NT2/D1 (cell line): ENCODE results near the gene ZDHHC5.

Experiments used
- DNase-seq: peaks from one replicate; pipeline ENCODE4 v3.0.0-alpha.2; 2011; ENCODE audit warnings: low read depth, low spot score
- H3K27me3 ChIP-seq: 2 replicates; pipeline ENCODE4 v1.6.0; 2011; ENCODE audit warnings: mild to moderate bottlenecking; ENCODE audit not compliant: insufficient read length, insufficient read depth
- H3K36me3 ChIP-seq: 2 replicates; pipeline ENCODE4 v1.6.1; 2011; ENCODE audit warnings: mild to moderate bottlenecking, low read length, mixed read lengths; ENCODE audit not compliant: insufficient read depth, insufficient read length
- H3K4me1 ChIP-seq: 2 replicates; pipeline ENCODE4 v1.5.1; 2011; ENCODE audit not compliant: insufficient read depth, insufficient read length
- H3K4me3 ChIP-seq: 2 replicates; pipeline ENCODE4 v1.5.1; 2011; ENCODE audit warnings: low read depth; ENCODE audit not compliant: insufficient read length
- H3K9ac ChIP-seq: 2 replicates; pipeline ENCODE4 v1.6.0; 2011; ENCODE audit warnings: low read depth; ENCODE audit not compliant: insufficient read length
- H3K9me3 ChIP-seq: 2 replicates; pipeline ENCODE4 v1.5.1; 2011; ENCODE audit warnings: mild to moderate bottlenecking, low read length; ENCODE audit not compliant: insufficient read depth
- SUZ12 ChIP-seq: IDR thresholded peaks from 2 replicates; pipeline ENCODE4 v1.6.1; 2011; ENCODE audit not compliant: insufficient read length, insufficient read depth; ENCODE audit errors: extremely low read depth
- YY1 ChIP-seq: IDR thresholded peaks from 2 replicates; pipeline ENCODE4 v1.6.1; 2011; ENCODE audit not compliant: insufficient read length, insufficient read depth
- ZNF274 ChIP-seq: IDR thresholded peaks from 2 replicates; pipeline ENCODE4 v1.6.1; 2011; ENCODE audit warnings: mild to moderate bottlenecking, low read depth, low read length

Gene ZDHHC5

DNA sequence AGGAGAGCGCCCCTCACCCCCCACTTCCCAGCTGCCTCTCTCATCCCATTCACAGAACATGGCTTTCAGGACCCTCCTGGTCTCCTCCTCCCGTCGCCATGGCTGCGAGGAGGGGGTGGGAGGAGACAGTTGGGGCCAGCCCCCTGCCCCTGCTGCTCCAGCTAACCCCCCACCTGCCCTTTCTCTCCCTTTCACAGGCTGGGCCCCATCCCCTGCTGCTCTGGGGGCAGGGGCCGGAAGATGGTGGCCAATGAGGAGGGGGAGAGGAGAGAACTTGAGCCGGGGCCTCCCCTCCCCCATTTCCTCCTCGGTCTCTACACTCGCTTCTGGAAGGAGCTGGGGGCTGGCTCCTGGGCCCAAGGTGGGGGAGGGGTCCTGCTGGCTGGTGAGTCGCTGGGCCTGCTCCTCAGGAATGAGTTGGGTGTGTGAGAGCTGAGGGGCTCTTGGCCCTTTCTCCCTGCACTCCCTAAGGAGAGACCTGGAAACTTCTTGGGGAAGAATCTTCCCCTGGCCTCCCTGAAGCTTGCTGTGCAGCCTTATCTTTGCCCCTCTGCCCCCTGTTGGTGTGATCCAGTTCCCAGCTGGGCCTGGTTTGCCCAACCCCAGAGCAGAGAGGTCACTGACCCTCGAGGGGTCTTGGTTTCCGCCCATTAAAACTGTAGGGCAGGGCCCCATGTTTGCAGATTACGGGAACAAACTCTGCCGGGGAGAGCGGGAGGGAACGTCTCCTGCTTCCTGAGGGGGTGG, 28.4 kb upstream of the ZDHHC5 start:
- peak overlapping the region; percentile 95 for H3K9ac ChIP-seq
- DNase-seq: peak; percentile 99

GRCh38 chr11:57640068-57640800, 27.7 kb upstream of the ZDHHC5 start:
- peak overlapping the region; percentile 93 for H3K9ac ChIP-seq
- peaks cover 9% of the 10 kb centered on the region for H3K4me1 ChIP-seq
- H3K4me3 ChIP-seq: peak overlapping the region; percentile 92
- no peaks in the 10 kb centered on the region for H3K9me3 ChIP-seq
- H3K27me3 ChIP-seq: no peaks in the 10 kb centered on the region
- peaks cover 42% of the 10 kb centered on the region for H3K36me3 ChIP-seq
- no peak for DNase-seq
- TF ChIP-seq ZNF274: no peak
- no peak for TF ChIP-seq SUZ12
- TF ChIP-seq YY1: no peak

More for the DNA sequence above, 28.4 kb upstream of the ZDHHC5 start:
- TF ChIP-seq YY1 (peak; percentile 67), ZNF274 (no peak)
- Histone ChIP-seq H3K9me3 (no peaks in the 10 kb centered on the region), H3K36me3 (peaks cover 39% of the 10 kb centered on the region), H3K27me3 (no peaks in the 10 kb centered on the region), H3K4me3 (peak overlapping the region; percentile 92), H3K4me1 (peaks cover 9% of the 10 kb centered on the region)

DNA sequence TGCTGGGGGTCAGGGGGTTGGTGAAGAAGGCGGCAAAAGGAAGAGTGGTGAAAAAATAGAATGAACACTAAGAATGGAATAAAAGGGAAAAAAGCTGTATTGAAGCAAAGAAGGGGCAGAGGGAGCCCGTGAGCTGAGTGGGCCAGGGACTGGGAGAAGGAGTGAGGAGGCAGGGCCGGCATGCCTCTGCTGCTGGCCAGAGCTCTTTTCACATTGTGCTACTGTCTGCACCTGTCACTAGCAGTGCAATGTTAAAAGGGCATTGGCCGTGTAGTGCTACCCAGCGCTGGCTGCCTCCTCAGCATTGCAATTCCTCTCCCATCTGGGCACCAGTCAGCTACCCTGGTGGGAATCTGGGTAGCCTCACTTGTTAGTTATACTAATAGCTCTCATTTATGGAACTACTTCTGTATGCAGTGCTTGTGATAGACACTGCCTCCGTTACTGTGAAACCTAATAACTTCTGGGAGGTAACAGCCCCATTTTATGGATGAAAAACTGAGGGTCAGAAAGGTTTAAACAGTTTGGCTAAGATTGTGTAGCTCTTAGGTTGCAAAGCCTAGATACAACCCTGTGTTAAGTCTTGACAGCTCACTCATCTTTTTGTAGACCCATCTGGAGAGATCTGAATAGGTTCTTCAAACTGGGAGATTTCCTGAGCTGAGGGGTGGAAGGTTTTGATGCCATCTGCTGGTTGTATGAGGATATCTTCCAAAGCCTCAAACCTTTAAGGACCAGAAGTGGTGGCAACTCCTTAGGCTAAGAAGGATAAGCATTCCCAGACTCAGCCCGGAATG, 26.7 kb upstream of the ZDHHC5 start:
- H3K36me3 ChIP-seq: peaks cover 51% of the 10 kb centered on the region
- H3K4me1 ChIP-seq: peaks cover 16% of the 10 kb centered on the region
- TF ChIP-seq YY1 (no peak), ZNF274 (no peak), SUZ12 (no peak)
- DNase-seq: no peak
- no peaks in the 10 kb centered on the region for H3K9me3 ChIP-seq
- H3K4me3 ChIP-seq: peak overlapping the region; percentile 92
- no peaks in the 10 kb centered on the region for H3K27me3 ChIP-seq
- peak overlapping the region; percentile 93 for H3K9ac ChIP-seq

- Histone ChIP-seq H3K27me3 (no peaks in the 10 kb centered on the region), H3K9ac (no peak overlapping the region), H3K4me1 (peaks cover 30% of the 10 kb centered on the region), H3K9me3 (no peaks in the 10 kb centered on the region), H3K36me3 (peaks cover 59% of the 10 kb centered on the region), H3K4me3 (no peak overlapping the region)
- no peak for TF ChIP-seq ZNF274
- DNase-seq: no peak
Measured at GRCh38 chr11:57643802-57644201, 24.1 kb upstream of the ZDHHC5 start.

DNA sequence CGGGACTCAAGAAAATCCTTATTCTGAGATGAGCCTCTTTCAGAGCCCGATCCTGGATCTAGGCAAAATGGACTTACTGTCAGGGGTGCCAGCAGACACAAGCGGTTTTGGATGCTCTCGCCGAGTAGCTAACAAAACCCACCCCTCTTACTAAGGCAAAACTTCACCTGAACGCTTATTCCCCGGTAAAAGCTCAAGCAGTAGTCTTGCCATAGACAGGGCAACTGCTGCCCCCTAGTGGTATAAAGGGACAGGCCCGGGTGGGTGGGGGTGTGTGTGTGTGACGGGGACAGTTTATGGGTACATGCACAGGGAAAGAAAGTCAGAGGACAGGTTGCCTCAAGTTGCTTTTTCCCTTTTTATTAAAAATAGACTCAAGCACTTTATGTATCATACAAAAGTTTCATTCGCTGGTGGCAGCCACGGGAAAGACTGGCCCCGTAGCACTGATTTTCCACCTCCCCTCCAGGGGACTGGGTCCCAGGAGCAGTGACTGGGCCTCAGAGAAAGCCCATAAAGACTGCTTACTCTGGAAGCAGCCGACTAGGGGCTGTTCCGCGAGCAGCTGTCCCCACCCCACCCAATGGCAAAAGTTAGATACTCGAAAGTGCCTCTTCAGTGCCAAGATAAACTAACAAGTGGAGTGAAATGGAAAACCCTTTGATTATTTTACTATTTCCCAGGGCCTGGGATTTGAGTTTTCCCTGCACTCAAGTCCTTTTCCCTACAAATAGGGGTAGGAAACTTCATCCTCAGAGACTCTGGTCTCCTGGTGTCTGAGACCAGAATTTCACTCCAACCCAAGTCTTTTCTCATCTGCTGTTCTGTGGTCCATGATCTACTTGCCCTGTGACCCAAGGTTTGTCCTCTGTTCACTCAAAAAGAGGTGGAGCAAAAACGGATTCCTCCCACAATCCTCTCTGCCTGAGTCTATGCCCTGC, 22.9 kb upstream of the ZDHHC5 start:
- H3K9ac ChIP-seq: peak overlapping the region; percentile 18
- H3K4me3 ChIP-seq: no peak overlapping the region
- TF ChIP-seq SUZ12 (no peak), ZNF274 (no peak)
- H3K9me3 ChIP-seq: no peaks in the 10 kb centered on the region
- peak; percentile 72 for DNase-seq
- H3K36me3 ChIP-seq: peaks cover 53% of the 10 kb centered on the region
- peaks cover 33% of the 10 kb centered on the region for H3K4me1 ChIP-seq
- H3K27me3 ChIP-seq: no peaks in the 10 kb centered on the region

DNA sequence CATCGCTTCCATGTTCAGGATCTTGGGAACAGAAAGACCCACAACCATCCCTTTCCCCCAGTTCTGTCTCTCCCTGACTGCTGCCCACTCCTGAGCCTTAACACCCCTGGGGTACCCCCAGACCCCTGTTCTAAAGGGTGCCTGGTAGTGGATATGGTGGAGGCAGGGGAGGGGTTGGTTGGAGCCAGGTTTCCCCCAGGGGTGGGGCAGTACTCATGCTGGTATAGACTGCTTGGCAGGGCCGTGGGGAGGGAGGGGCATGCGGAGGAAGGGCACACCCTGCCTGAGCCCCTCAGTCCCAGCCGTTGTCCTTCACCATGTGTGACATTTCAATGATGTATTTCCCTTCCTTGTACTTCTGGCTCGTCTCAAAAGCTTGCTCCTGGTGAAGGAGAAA, 22.2 kb upstream of the ZDHHC5 start:
- peaks cover 35% of the 10 kb centered on the region for H3K4me1 ChIP-seq
- TF ChIP-seq ZNF274 (no peak), SUZ12 (no peak), YY1 (no peak)
- H3K27me3 ChIP-seq: no peaks in the 10 kb centered on the region
- H3K4me3 ChIP-seq: no peak overlapping the region
- DNase-seq: no peak
- peak overlapping the region; percentile 18 for H3K9ac ChIP-seq
- no peaks in the 10 kb centered on the region for H3K9me3 ChIP-seq
- H3K36me3 ChIP-seq: peaks cover 47% of the 10 kb centered on the region
